NOMO-1 (cell line): ENCODE data around the gene YJEFN3.

ENCODE experiments used
- DNase-seq, 2 experiments: peaks; one replicate each; lab custom pipeline; 2025; ENCODE audit not compliant: unreplicated experiment in 2 of 2; lab: John Stamatoyannopoulos, UW

The YJEFN3 gene

GRCh38 chr19:19575411-19575810 is 46.7 kb downstream of the YJEFN3 start:
- DNase-seq, result no peak

GRCh38 chr19:19578252-19578651 is 49.5 kb downstream of the YJEFN3 start:
- no peak for DNase-seq

GRCh38 chr19:19579533-19580361 is 51.0 kb downstream of the YJEFN3 start:
- no peak for DNase-seq

GRCh38 chr19:19580418-19580817 is 51.7 kb downstream of the YJEFN3 start:
- DNase-seq, result no peak

- DNase-seq, result no peak
Observed at GRCh38 chr19:19581391-19581790, 52.7 kb downstream of the YJEFN3 start.

GRCh38 chr19:19582471-19582870 is 53.8 kb downstream of the YJEFN3 start:
- DNase-seq, result no peak

- no peak for DNase-seq
Observed at GRCh38 chr19:19584356-19584755, 55.6 kb downstream of the YJEFN3 start.
